Ecto neural progenitor cell (in vitro differentiated cells): ENCODE results near the gene ORAI3.

Experiments
- DNase-seq: peaks from one replicate; pipeline ENCODE4 v3.0.0-alpha.2; 2018; ENCODE audit warnings: low spot score

The ORAI3 gene

DNA sequence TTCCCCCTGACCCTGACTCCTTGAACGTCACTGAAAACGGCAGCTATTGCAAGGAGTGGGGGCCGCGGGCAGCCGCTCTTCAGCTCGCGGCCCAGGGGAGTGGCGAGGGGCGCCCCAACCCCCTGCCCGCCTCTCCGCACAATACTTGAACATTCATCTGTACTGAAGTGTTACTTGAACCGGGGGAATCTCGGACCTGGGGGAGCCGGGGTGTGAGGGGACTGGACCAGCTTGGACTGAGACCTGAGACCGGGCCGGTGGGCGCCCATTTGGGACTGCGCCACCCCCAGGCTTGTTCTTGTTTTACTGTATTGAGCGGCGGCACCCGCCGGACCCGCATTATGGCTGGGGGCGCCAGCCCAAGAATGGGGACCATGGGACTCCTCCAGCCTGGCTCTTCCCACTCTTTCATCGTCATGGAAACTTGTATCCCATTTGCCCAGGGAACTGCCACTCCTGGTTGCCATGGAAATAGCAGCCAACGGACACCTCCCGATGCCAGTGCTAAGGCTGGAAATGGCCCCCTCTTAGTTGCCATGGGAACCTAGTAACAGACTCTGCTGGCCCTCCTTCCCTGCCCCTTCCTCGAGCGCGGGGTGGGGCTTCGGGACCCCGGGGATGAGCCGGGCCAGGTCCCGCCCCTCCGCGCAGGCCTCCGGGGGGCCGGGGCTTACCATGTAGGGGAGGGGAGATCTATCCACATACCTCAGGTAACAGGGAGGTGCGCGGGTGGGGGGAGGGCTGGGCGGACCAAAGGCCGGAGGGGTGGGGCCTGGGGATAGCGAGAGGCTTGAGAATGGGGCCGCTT, 805 bp upstream of the ORAI3 start:
- peak; percentile 97 for DNase-seq

DNA sequence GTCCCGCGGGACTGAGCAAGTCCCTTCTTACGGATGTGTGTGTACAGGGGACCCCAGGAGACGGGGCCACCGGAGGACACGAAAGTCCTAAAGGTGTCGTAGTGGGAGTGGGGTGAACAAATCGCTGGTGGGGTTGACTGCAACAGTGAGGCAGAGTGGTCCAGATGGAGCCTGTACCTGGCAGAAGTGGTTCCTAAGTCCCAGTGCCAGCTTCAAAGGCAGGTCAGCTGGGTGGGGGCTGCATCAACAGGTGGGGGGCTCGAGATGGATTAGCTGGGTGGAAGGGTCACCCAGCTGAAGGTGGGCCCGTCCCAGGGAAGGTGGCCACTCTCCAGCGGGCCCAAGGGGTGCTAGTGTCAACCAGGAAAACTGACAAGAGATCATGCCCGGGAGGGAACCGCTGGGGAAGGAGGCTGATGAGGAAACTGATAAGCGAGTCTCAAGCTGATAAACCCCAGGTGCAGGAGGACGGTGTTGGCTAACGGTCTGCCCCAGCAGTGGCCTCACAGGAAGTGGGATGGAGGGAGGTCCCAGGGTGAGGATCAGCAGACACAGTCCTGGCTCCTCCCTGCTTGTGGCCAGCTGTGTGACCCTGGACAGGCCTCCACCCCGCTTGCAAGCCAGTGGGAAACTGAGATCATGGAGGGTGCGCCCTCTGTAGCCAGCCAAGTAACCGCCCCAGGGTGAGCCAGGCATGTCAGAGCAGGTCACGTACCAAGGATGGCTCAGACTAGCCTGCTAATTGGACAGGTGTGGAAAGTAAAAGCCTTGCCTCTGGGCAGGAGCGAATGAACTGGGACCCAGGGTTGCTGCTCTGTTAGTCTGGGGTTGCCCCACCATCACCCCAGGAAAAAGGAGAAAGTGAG, 1.0 kb downstream of the ORAI3 start:
- peak; percentile 79 for DNase-seq

DNA sequence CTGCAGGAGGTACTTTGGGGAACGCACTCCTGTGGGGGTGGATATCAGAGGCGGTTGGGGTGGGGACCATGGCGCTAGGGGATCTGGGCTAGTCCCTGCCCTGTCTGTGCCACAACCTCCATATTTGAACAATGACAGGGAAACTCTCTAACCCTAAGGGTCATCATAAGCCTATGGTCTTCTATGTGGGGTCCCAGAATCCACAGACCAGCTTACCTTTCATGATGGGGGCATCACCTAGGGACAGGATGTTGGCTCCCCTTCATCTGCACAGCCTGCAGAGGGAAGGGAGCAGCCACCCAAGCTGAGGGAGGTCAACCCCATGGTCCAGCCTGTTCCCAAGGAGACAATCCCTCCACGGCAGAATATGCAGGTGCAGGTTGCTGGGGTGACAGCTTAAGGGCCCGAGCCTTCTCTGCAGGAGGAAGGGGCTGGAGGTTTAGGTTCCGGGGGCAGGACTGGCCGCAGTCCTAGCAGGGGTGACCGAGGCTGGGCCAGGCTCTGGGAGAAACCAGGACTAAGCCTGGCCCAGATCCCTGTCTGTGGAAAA, 1.7 kb downstream of the ORAI3 start:
- DNase-seq: peak; percentile 53

DNA sequence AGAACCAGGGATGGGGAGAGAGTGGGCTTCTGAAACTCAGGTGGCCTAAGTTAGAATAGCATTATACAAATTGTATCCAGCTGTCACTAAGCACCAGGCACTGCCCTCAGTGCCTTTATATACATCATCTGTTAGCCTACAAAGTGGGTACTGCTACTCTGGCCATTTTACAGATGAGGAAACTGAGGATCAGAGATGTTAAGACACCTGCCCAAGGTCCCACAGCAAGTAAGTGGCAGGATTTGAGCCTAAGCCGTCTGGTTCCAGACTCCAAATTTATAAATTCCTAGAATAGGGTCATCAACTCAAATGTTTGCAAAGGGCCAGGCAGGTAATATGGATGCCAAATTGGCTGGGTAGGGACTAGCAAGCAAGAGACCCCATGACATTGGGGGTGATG, 2.3 kb downstream of the ORAI3 start:
- DNase-seq: no peak

DNA sequence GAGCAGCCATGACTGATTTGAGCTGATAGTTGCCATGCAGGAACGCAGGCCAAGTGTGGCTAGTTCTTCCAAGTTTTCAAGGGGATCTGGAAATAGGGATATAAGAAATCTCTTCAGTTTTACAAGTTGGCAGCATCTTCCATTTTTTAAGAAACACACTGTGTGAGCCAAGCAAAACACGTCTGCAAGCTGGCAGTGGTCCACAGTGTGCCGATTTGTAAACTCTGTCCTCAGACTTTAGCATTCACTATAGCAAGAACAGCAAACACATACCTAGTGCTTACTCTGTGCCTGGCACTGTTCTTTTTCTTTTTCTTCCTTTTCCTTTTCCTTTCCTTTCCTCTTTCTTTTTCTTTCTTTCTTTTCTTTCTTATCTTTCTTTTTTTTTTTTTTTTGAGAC, 2.9 kb downstream of the ORAI3 start:
- no peak for DNase-seq

DNA sequence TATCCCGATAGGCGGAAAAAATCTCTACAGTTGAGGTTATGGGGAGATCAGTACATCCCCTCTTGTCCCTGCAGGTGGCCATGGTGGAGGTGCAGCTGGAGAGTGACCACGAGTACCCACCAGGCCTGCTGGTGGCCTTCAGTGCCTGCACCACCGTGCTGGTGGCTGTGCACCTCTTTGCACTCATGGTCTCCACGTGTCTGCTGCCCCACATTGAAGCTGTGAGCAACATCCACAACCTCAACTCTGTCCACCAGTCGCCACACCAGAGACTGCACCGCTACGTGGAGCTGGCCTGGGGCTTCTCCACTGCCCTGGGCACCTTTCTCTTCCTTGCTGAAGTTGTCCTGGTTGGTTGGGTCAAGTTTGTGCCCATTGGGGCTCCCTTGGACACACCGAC, 4.2 kb downstream of the ORAI3 start:
- DNase-seq: peak; percentile 51

DNA sequence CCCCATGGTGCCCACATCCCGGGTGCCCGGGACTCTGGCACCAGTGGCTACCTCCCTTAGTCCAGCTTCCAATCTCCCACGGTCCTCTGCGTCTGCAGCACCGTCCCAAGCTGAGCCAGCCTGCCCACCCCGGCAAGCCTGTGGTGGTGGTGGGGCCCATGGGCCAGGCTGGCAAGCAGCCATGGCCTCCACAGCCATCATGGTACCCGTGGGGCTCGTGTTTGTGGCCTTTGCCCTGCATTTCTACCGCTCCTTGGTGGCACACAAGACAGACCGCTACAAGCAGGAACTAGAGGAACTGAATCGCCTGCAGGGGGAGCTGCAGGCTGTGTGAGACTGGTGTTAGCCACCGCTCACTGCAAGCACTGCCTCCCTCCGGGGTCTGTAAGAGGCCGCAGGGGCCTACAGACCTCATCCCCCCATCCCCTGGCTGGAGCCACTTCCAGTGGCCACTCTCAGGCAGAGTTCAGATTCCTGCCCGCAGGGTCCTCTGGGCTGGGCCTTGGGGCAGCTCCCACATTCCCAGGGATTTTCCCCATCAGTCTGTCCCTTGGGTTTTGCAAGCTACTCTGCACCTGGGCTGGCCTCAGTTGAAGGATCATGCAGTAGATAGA, 4.8 kb downstream of the ORAI3 start:
- peak; percentile 89 for DNase-seq

DNA sequence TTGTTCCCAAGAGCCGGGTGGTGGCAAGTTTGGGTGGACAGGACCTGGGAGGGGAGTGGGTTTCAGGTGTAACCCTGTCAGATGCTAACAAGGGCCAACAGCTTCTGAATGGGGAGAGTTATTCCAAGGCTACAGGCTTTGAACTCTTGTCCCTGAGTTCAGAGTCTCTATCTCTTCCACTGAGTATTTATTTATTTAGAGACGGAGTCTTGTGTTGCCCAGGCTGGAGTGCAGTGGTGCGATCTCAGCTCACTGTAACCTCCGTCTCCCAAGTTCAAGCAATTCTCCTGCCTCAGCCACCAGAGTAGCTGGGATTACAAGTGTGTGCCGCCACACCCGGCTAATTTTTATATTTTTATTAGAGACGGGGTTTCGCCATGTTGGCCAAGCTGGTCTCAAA, 6.1 kb downstream of the ORAI3 start:
- DNase-seq: no peak

DNA sequence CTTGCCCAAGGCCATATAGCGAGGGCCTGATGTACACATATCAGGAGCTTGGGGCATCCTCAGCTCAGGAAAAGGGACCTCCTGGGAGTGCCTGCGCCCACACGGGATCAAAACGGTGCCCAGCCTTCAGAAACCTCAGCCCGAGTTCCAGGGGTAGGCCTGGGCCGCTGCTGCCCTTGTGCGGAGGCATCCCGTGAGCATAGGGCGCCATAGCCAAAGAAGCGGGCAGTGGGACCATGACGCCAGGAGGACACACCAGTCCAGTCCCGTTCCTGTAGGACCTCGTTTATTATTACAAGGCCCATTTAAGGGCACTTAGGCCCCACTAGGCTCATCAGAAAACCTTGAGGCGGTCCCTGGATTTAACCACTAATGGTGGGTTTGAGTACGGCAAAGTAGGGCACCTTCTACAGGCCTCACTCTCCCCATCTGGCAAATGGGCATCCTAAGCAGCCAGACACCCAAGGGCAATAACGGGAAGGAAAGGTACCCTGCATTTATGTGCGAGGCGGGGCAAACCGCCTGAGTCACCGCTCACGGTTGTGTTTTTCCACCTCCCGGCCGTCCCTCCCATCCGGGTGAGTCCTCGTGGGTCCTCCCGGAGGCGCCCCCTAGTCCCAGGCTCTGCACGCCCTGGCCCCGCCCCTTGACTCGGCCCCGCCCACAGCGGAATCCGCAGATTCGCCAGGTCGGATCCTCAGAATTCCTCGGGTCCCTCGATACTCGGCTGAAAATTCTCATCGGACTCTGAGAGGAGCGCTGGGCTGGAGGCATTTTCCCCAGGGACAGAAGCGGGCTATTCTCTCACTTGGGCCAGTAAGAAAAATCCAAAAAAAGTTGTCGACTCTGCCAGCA, 8.0 kb downstream of the ORAI3 start:
- DNase-seq: peak; percentile 90

DNA sequence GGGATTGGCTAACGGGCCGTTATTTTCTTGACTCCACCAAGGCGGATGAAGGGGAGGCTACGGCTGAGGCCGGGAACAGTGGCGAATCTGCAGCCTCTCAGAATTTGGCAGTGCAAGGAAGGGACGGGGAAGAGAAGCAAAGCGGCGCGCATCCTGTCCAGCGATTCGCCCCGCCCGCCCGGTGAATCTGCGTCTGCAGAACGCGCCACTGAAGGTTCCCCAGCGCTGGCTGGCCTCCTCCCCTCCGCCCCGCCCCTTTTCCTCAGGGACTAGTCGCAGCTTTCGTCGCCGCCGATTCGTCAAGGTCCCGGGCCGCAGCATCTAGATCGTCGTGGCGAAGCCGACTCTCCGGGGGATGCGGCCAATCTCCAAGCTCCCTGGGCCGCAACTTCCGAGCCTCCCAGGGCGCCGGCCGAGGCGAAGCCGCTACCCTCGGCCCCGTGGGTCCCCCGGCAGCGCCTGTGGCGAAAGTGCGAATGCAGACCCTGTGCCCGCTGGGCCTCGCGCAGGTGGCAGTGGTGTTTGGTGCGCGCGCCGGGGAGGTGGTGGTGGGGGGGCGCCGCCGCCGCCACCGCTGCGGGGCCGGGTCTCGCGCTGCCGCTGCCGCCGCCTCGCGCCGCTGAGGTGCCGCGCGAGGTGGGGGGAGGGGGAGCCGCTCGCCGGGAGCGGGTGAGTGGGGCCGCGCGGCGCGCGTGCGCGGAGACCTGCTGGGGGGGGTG, 8.7 kb downstream of the ORAI3 start, which contains the start of gene SETD1A:
Gene SETD1A (plus strand): TSS at position 299 of the 719 bp plus-strand sequence. CDS start 978 bp downstream, outside the sequence.
- peak; percentile 98 for DNase-seq

DNA sequence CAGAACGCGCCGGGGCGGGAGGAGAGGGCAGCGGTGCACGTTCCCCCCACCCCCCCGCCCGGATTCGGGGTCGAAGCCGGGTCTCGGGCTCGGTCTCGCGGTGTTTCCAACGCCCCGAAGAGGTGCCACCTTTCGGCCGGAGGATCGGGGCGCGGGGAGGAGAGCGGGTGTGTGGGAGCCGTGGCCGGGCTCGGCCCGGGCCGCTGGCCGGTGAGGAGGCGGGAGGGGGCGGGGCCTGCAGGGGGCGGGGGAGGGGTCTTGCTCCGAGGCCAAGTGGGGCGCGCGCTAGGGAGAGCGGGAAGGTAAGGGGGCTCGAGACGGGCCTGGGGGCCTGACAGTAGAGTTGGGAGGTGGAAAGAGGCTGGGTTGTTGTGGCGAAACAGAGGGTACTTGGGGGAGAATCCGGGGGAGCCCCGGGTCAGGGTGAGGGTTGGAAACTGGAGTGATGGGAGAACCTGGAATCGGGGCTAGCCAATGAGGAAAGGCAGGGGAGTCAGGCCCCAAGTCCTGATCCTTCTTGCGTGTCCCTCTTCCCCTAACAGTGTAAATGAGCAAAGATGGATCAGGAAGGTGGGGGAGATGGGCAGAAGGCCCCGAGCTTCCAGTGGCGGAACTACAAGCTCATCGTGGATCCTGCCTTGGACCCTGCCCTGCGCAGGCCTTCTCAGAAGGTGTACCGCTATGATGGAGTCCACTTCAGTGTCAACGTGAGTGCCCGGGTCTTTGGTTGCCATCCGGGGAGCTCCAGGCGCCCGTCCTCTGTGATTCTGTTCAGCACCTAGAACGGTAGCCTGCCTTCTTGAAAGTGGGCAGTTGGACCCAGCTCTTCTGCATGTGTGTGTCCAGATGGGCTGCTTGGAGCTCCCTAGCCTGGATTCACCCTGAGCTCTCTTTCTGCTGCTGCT, 9.6 kb downstream of the ORAI3 start:
- peak; percentile 80 for DNase-seq

DNA sequence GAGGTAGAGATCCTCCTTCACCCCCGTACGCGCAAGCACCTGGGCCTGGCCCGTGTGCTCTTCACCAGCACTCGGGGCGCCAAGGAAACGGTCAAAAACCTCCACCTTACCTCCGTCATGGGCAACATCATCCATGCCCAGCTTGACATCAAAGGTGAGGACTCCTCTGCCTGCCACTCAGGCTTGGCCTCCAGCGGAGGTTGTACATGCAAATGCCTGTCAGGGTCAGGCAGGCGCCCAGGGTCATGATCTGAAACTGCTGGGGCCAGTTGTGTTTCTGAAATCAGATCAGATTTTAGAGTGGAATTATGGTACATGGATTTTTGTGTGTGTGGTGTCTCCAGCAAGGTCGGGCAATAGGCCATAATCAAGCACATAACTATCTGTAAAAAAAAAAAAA, 12.5 kb downstream of the ORAI3 start:
- no peak for DNase-seq

DNA sequence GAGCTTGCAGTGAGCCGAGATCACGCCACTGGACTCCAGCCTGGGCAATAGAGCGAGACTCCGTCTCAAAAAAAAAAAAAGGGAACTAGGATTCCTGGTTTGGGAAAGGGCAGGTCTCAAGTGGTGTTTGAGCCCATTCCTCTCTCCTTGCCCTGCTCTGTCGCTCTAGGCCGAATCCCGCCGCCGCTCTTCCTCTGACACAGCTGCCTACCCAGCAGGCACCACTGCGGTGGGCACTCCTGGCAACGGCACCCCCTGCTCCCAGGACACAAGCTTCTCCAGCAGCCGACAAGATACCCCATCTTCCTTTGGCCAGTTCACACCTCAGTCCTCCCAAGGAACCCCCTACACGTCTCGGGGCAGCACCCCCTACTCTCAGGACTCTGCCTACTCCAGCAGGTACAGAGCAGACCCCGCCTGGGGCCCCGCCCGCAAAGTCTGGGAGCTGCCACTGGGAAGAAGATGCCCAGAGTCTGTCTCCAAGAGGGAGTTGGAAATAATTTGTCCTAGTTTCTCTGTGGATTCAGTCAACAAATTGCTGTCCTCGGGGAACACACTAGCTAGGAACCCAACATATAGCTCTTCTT, 15.2 kb downstream of the ORAI3 start:
- no peak for DNase-seq

DNA sequence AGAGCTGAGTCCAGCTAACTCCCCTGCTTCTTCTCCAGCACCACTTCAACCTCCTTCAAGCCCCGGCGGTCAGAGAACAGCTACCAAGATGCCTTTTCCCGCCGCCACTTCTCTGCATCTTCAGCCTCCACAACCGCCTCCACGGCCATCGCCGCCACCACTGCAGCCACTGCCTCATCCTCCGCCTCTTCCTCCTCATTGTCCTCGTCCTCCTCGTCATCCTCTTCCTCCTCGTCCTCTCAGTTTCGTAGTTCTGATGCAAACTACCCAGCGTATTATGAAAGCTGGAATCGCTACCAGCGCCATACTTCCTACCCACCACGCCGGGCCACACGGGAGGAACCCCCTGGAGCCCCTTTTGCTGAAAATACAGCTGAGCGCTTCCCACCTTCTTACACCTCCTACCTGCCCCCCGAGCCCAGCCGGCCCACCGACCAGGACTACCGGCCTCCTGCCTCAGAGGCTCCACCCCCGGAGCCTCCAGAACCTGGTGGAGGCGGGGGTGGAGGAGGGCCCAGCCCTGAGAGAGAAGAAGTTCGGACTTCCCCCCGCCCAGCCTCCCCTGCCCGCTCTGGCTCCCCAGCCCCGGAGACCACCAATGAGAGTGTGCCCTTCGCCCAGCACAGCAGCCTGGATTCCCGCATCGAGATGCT, 15.8 kb downstream of the ORAI3 start:
- no peak for DNase-seq

DNA sequence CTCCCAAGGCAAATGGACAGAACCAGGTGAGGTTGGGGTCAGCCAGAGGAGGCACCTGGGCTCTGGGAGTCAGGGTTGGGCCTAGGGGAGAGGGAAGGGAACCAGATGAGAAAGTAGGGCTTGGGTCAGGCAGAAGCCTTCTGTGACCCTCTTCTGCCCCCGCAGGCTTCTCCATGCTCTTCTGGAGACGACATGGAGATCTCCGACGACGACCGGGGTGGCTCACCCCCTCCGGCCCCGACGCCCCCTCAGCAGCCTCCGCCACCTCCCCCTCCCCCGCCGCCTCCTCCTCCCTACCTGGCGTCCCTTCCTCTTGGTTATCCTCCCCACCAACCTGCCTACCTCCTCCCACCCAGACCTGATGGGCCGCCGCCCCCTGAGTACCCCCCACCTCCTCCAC, 16.6 kb downstream of the ORAI3 start:
- no peak for DNase-seq

DNA sequence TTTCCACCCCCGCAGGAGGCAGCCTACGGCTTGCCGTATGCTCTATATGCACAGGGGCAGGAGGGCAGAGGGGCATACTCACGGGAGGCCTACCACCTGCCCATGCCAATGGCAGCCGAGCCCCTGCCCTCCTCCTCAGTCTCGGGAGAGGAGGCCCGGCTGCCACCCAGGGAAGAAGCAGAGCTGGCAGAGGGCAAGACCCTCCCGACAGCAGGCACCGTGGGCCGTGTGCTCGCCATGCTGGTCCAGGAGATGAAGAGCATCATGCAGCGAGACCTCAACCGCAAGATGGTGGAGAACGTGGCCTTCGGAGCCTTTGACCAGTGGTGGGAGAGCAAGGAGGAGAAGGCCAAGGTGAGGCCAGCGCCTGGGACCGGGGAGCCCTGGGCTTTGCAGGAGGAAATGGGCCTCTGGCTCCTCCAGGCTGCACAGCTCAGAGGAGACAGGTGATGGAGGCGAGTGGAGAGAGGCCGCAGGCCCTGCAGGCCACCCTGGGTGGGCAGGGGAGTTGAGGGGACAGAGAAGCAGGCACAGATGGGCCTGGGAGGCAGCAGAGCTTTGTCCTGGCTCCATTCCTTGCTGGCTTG, 17.3 kb downstream of the ORAI3 start:
- DNase-seq: no peak

DNA sequence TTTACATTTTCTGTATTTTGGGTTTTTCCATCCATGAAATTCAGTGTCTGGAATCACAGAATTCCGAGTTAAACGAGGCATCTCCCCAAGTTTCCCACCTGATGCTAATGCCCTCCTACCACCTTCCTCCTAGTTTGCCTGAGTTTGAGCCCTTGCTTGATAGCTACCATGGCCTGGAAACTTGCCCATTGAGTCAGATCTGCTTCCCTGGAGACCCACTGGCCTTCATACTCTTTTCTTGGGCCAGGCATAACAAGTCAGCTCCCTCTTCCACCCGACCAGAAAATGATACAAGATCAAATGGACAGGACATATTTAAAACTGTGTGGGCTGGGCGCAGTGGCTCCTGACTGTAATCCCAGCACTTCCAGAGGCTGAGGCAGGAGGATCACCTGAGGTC, 18.9 kb downstream of the ORAI3 start:
- DNase-seq: no peak

DNA sequence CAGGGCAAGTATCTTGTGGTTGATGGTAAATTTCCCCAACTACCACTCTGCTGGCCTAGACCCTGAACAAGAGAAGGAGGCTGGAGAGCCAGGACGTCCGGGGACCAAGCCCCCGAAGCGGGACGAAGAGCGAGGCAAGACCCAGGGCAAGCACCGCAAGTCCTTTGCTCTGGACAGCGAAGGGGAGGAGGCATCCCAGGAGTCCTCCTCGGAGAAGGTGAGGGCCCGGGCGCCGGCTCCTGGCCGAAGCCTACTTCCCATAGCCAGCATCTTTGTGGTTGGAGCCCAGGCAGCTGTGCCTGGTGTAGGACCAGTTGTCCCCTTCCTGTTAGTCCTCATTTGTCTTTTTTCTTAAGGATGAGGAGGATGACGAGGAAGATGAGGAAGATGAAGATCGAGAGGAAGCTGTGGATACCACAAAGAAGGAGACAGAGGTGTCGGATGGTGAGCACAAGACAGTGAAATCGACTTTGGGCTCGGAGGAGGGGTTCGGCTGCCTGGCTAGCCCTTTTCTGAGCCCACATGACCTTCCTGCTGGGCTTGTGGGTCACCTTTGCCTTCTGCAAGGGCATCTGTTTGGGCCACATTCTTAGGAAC, 20.5 kb downstream of the ORAI3 start:
- no peak for DNase-seq
